DND-41 (cell line): ENCODE measurements around the gene NTSR1.

Experiments
- CTCF ChIP-seq: IDR thresholded peaks from 2 replicates; pipeline ENCODE4 v1.5.1; 2012; ENCODE audit warnings: borderline replicate concordance, low read length, moderate library complexity, mild to moderate bottlenecking; ENCODE audit not compliant: poor library complexity, severe bottlenecking; ENCODE audit errors: extremely low read depth
- EZH2 ChIP-seq: IDR thresholded peaks from 3 replicates; pipeline ENCODE4 v1.6.1; 2012; ENCODE audit warnings: borderline replicate concordance, low read depth, mild to moderate bottlenecking, moderate library complexity, low read length, inconsistent platforms; ENCODE audit not compliant: severe bottlenecking

- TF ChIP-seq CTCF (no peak), EZH2 (no peak)
These were observed 21.5 kb upstream of the NTSR1 start for GRCh38 chr20:62686869-62687830.
